ENCODE data around the gene C19orf25. TPM values are rescaled to one million over a fixed set of nuclear protein-coding genes. Genes with fewer than 3 reads are reported as not detected.
A peak's percentile ranks its signal among the peaks of the same experiment; 100 is the strongest.

C19orf25 gene
- total and polyA plus RNA-seq, 9 of the 15 experiments (the other 6 are each of a cell fraction or from before 2014, with no cell fraction given) = 0.79 to 96.0 (median 36.1) TPM

DNA sequence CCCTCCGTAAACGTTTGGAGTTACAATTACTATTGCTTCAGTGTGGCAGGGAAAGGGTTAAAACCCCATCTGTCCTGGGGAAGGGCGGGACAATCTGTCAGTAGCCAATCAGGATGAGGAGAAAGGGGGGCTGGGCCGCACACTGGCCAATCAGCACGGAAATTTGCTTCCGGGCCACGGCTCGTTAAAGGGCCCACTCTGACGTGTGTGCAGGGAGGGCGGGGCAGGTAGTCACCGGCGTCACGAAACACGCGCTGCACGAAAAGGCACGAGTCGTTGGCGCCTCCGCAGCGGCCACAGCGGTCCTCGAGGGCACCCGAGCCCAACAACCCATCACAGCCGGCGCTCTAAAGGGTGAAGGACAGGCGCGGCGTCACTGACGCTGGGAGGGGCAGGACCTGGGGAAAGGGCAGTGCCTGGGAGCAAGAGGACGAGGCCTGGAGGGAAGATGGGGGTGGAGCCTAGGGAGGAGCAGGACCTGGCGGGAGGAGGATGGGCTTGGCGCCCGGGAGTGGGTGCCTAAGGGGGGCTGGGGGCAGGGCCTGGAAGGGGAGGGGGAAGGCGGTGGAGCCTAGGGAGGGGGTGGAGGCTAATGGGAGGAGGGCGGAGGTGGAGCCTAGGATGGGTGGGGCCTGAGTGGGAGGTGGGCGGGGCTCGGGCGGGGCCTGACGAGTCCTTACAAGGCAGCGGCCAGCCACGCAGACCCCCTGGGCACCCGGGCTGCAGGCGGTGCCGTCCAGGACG, 28.9 kb upstream of the C19orf25 start (continued):
- TF ChIP-seq MYC (IDR thresholded peaks at IDR 0.05; ENCODE audit: low read depth, low read length) (peak; percentile 78), MYC (CRISPR knock-in tag; IDR thresholded peaks at IDR 0.05; ENCODE audit: borderline replicate concordance, low read depth) (no peak), HLTF (IDR thresholded peaks at IDR 0.05) (peak; percentile 23; the same call in 1 of the 2 replicates), MAZ (CRISPR knock-in tag; conservative IDR thresholded peaks at IDR 0.05 in 1 of 2, IDR thresholded peaks at IDR 0.05 in 1 of 2) (peak; percentile 57 to 94; a peak in 3 of 4 replicates), RFX5 (IDR thresholded peaks at IDR 0.05; ENCODE audit: low read depth, low read length) (no peak), NFRKB (IDR thresholded peaks at IDR 0.05; ENCODE audit: low read depth) (no peak), TBL1XR1 (IDR thresholded peaks at IDR 0.05; ENCODE audit: low read length in 2 of 2) (peak in 1 of 2 experiments; percentile 68; a peak in 2 of 4 replicates), FOXM1 (IDR thresholded peaks at IDR 0.05; ENCODE audit: low read depth) (peak; percentile 98), FOXM1 (CRISPR knock-in tag; IDR thresholded peaks at IDR 0.05; ENCODE audit: low read depth) (no peak; the same call in 1 of the 2 replicates), GTF2F1 (IDR thresholded peaks at IDR 0.05; ENCODE audit: low read depth, low read length) (0 out of 2 replicates have a peak, but pooled peaks have one; percentile 43), ESRRA (IDR thresholded peaks at IDR 0.05; ENCODE audit: borderline replicate concordance, low read depth) (peak; percentile 67), E2F3 (CRISPR knock-in tag; IDR thresholded peaks at IDR 0.05) (0 out of 2 replicates have a peak, but pooled peaks have one; percentile 62), GABPA (tag; conservative IDR thresholded peaks at IDR 0.05; ENCODE audit: low read depth) (0 out of 2 replicates have a peak, but pooled peaks have one; percentile 32), TCF7L2 (IDR thresholded peaks at IDR 0.05; ENCODE audit: low read depth, low read length) (no peak), NFIC (IDR thresholded peaks at IDR 0.05) (0 out of 2 replicates have a peak, but pooled peaks have one; percentile 27), GATAD2A (IDR thresholded peaks at IDR 0.05) (0 out of 2 replicates have a peak, but pooled peaks have one; percentile 34), RBM39 (optimal IDR thresholded peaks at IDR 0.05; ENCODE audit: low read depth, low read length) (no peak), SUPT5H (IDR thresholded peaks at IDR 0.05) (peak; percentile 71), PTBP1 (IDR thresholded peaks at IDR 0.05; ENCODE audit: low read depth, low read length) (no peak), CBX3 (IDR thresholded peaks at IDR 0.05; ENCODE audit: borderline replicate concordance in 1 of 2, low read length in 2 of 2) (peak in 1 of 2 experiments; percentile 72; a peak in 1 of 3 replicates), BMI1 (IDR thresholded peaks at IDR 0.05; ENCODE audit: low read length) (no peak)
- TF ChIP-seq, protein P1, sequence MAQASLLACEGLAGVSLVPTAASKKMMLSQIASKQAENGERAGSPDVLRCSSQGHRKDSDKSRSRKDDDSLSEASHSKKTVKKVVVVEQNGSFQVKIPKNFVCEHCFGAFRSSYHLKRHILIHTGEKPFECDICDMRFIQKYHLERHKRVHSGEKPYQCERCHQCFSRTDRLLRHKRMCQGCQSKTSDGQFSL (CRISPR knock-in tag; IDR thresholded peaks at IDR 0.05) = peak; percentile 36; the same call in 1 of the 2 replicates
- TF ChIP-seq, protein P1 (tag; IDR thresholded peaks at IDR 0.05) = no peak
- TF ChIP-seq, protein P2, sequence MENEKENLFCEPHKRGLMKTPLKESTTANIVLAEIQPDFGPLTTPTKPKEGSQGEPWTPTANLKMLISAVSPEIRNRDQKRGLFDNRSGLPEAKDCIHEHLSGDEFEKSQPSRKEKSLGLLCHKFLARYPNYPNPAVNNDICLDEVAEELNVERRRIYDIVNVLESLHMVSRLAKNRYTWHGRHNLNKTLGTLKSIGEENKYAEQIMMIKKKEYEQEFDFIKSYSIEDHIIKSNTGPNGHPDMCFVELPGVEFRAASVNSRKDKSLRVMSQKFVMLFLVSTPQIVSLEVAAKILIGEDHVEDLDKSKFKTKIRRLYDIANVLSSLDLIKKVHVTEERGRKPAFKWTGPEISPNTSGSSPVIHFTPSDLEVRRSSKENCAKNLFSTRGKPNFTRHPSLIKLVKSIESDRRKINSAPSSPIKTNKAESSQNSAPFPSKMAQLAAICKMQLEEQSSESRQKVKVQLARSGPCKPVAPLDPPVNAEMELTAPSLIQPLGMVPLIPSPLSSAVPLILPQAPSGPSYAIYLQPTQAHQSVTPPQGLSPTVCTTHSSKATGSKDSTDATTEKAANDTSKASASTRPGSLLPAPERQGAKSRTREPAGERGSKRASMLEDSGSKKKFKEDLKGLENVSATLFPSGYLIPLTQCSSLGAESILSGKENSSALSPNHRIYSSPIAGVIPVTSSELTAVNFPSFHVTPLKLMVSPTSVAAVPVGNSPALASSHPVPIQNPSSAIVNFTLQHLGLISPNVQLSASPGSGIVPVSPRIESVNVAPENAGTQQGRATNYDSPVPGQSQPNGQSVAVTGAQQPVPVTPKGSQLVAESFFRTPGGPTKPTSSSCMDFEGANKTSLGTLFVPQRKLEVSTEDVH (IDR thresholded peaks at IDR 0.05; ENCODE audit: low read depth, partially characterized antibody) = peak; percentile 76
- TF ChIP-seq, protein P3, sequence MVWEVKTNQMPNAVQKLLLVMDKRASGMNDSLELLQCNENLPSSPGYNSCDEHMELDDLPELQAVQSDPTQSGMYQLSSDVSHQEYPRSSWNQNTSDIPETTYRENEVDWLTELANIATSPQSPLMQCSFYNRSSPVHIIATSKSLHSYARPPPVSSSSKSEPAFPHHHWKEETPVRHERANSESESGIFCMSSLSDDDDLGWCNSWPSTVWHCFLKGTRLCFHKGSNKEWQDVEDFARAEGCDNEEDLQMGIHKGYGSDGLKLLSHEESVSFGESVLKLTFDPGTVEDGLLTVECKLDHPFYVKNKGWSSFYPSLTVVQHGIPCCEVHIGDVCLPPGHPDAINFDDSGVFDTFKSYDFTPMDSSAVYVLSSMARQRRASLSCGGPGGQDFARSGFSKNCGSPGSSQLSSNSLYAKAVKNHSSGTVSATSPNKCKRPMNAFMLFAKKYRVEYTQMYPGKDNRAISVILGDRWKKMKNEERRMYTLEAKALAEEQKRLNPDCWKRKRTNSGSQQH (CRISPR knock-in tag; IDR thresholded peaks at IDR 0.05) = 0 out of 2 replicates have a peak, but pooled peaks have one; percentile 49

Data from K562 (cell line).